HCT116 (cell line): ENCODE data around the gene ZC3HAV1. TPM values are rescaled to one million over a fixed set of nuclear protein-coding genes. Genes with fewer than 3 reads are reported as not detected.

ENCODE experiments used
- ATAC-seq: fragments of 200-7000 bp; cut with Tn5 transposase; 2 replicates; pipeline ENCODE4 v1.9.1; 2020; ENCODE audit warnings: mild to moderate bottlenecking, moderate library complexity
- BruUV-seq: library from RNA; stranded (reverse); fragments of 400-500 nt; replicated peaks from 2 replicates; lab custom pipeline; 2021; lab: Mats Ljungman, UMichigan
- CTCF ChIA-PET: fragments of 300-600 bp; sonication (Branson Sonifier 250); formaldehyde crosslinking; loops from one replicate; lab custom pipeline; 2021; ENCODE audit warnings: antibody characterized with exemption; lab: Charles Lee
- POLR2A ChIA-PET: fragments of 300-600, 350-600 bp; sonication (Branson Sonifier 250); formaldehyde crosslinking; loops from one replicate; lab custom pipeline; 2021; ENCODE audit warnings: antibody characterized with exemption; lab: Charles Lee
- RAD21 ChIA-PET, 2 experiments: fragments of 300-600 bp; sonication (Branson Sonifier 250); formaldehyde crosslinking; loops; one replicate each; lab custom pipeline; 2023; ENCODE audit warnings: low total read pairs in 2 of 2; ENCODE audit not compliant: uncharacterized antibody in 2 of 2, unreplicated experiment in 2 of 2, low non-redundant PET in 1 of 2; lab: Charles Lee
- DNase-seq: peaks from one replicate; pipeline ENCODE4 v3.0.0-alpha.2; 2010; ENCODE audit warnings: low read depth, low spot score
- H2AFZ ChIP-seq: fragments of 200-600 bp; shearing (Covaris generic), sonication (generic); 2 replicates; pipeline ENCODE4 v1.6.1; 2017; ENCODE audit warnings: low read depth, mixed run types, mixed read lengths, antibody characterized with exemption, low read length; ENCODE audit not compliant: poor library complexity, severe bottlenecking
- H3K27ac ChIP-seq: 2 replicates; pipeline ENCODE4 v1.5.1; 2012; ENCODE audit warnings: low read depth, low read length
- H3K27me3 ChIP-seq: fragments of 200-600 bp; sonication (generic); 2 replicates; pipeline ENCODE4 v1.6.1; 2016; ENCODE audit warnings: mixed run types, low read length, mixed read lengths; ENCODE audit not compliant: insufficient read depth
- H3K36me3 ChIP-seq, 2 experiments: fragments of 200-500 bp in 1 of 2; fragments of 200-600 bp in 1 of 2; sonication (Bioruptor generic) in 1 of 2; sonication (generic) in 1 of 2; 2 replicates each; pipeline versions ENCODE4 v1.5.1 to v1.6.1; 2014 to 2016; ENCODE audit warnings: low read length in 2 of 2, inconsistent platforms in 1 of 2, mixed read lengths in 1 of 2, mixed run types in 1 of 2; ENCODE audit not compliant: insufficient read depth in 2 of 2, control insufficient read depth in 1 of 2
- H3K4me1 ChIP-seq, 2 experiments: fragments of 200-600 bp in 1 of 2; sonication (generic) in 1 of 2; 2 replicates each; pipeline versions ENCODE4 v1.5.1 to v1.6.1; 2012 to 2017; ENCODE audit warnings: low read length in 2 of 2, inconsistent platforms in 1 of 2, mild to moderate bottlenecking in 1 of 2, mixed read lengths in 1 of 2, mixed run types in 1 of 2, moderate library complexity in 1 of 2; ENCODE audit not compliant: insufficient read depth in 2 of 2, control insufficient read depth in 1 of 2
- H3K4me2 ChIP-seq: fragments of 200-600 bp; sonication (generic); 2 replicates; pipeline ENCODE4 v1.6.1; 2017; ENCODE audit warnings: mixed run types, low read length, mixed read lengths
- H3K4me3 ChIP-seq, 2 experiments: fragments of 200-600 bp in 1 of 2; sonication (generic) in 1 of 2; replicated peaks in 1 of 2; 2 replicates each; pipeline ENCODE4 v1.5.1; 2011 to 2016; ENCODE audit warnings: low read length in 2 of 2, control low read depth in 1 of 2, low read depth in 1 of 2, mild to moderate bottlenecking in 1 of 2, mixed read lengths in 1 of 2, mixed run types in 1 of 2
- H3K79me2 ChIP-seq: fragments of 200-600 bp; sonication (generic); 2 replicates; pipeline ENCODE4 v1.6.1; 2017; ENCODE audit warnings: mild to moderate bottlenecking, mixed run types, low read length, moderate library complexity, mixed read lengths; ENCODE audit not compliant: insufficient read depth
- H3K9ac ChIP-seq: fragments of 200-600 bp; sonication (generic); 2 replicates; pipeline ENCODE4 v1.6.1; 2016; ENCODE audit warnings: low read length, mixed read lengths
- H3K9me2 ChIP-seq: fragments of 200-600 bp; sonication (generic), shearing (Covaris generic); 2 replicates; pipeline ENCODE4 v1.6.1; 2017; ENCODE audit warnings: mixed run types, mild to moderate bottlenecking, moderate library complexity; ENCODE audit not compliant: insufficient read depth
- H3K9me3 ChIP-seq, 2 experiments: fragments of 200-500 bp in 1 of 2; fragments of 200-600 bp in 1 of 2; sonication (Bioruptor generic) in 1 of 2; sonication (generic) in 1 of 2; 2 replicates each; pipeline ENCODE4 v1.6.1; 2014 to 2017; ENCODE audit warnings: low read length in 2 of 2, mixed read lengths in 2 of 2, inconsistent platforms in 1 of 2, low read depth in 1 of 2, mild to moderate bottlenecking in 1 of 2, mixed run types in 1 of 2, moderate library complexity in 1 of 2; ENCODE audit not compliant: control insufficient read depth in 1 of 2, insufficient read depth in 1 of 2
- H4K20me1 ChIP-seq: fragments of 200-600 bp; sonication (generic), shearing (Covaris generic); 2 replicates; pipeline ENCODE4 v1.6.1; 2017; ENCODE audit warnings: mixed run types, mild to moderate bottlenecking, moderate library complexity; ENCODE audit not compliant: insufficient read depth
- ATF3 ChIP-seq: IDR thresholded peaks from 2 replicates; pipeline ENCODE4 v1.6.1; 2012
- CTCF ChIP-seq, 3 experiments: fragments of 200-600 bp in 1 of 3; sonication (generic) in 1 of 3; IDR thresholded peaks in 2 of 3; conservative IDR thresholded peaks in 1 of 3; 2 replicates each; pipeline ENCODE4 v1.5.1; 2012 to 2017; ENCODE audit warnings: low read depth in 2 of 3, low read length in 2 of 3, antibody characterized with exemption in 1 of 3, borderline replicate concordance in 1 of 3, control low read depth in 1 of 3, mild to moderate bottlenecking in 1 of 3, mixed read lengths in 1 of 3, mixed run types in 1 of 3, moderate library complexity in 1 of 3; ENCODE audit not compliant: insufficient read depth in 1 of 3
- ELF1 ChIP-seq: IDR thresholded peaks from 2 replicates; pipeline ENCODE4 v1.6.1; 2012; ENCODE audit warnings: low read depth, borderline replicate concordance
- EZH2 ChIP-seq: fragments of 200-600 bp; sonication (generic); IDR thresholded peaks from 2 replicates; pipeline ENCODE4 v1.6.1; 2017; ENCODE audit warnings: antibody characterized with exemption, mixed run types
- EZH2phosphoT487 ChIP-seq: fragments of 200-600 bp; IDR thresholded peaks from 2 replicates; pipeline ENCODE4 v1.6.1; 2018; ENCODE audit warnings: antibody characterized with exemption, borderline replicate concordance
- JUND ChIP-seq: IDR thresholded peaks from 2 replicates; pipeline ENCODE4 v1.6.1; 2012
- MAX ChIP-seq: IDR thresholded peaks from 2 replicates; pipeline ENCODE4 v1.6.1; 2012
- POLR2A ChIP-seq: IDR thresholded peaks from 2 replicates; pipeline ENCODE4 v1.7.0; 2011; ENCODE audit warnings: borderline replicate concordance; ENCODE audit not compliant: insufficient read depth, insufficient read length; ENCODE audit errors: extremely low read depth
- POLR2AphosphoS5 ChIP-seq: IDR thresholded peaks from 2 replicates; pipeline ENCODE4 v1.6.1; 2011; ENCODE audit warnings: mild to moderate bottlenecking, low read depth, low read length, moderate library complexity
- RAD21 ChIP-seq: IDR thresholded peaks from 2 replicates; pipeline ENCODE4 v1.6.1; 2012; ENCODE audit warnings: low read depth, mild to moderate bottlenecking
- REST ChIP-seq: IDR thresholded peaks from 2 replicates; pipeline ENCODE4 v1.6.1; 2012; ENCODE audit warnings: low read depth
- SIN3A ChIP-seq: IDR thresholded peaks from 2 replicates; pipeline ENCODE4 v1.6.1; 2012; ENCODE audit warnings: low read depth
- SP1 ChIP-seq: IDR thresholded peaks from 2 replicates; pipeline ENCODE4 v1.6.1; 2012; ENCODE audit warnings: low read depth
- YY1 ChIP-seq: IDR thresholded peaks from 2 replicates; pipeline ENCODE4 v1.6.1; 2011; ENCODE audit warnings: low read length, low read depth, moderate library complexity, mild to moderate bottlenecking; ENCODE audit not compliant: insufficient replicate concordance; ENCODE audit errors: extremely low read depth
- ZFX ChIP-seq: fragments of 450-650 bp; IDR thresholded peaks from 2 replicates; pipeline ENCODE4 v1.6.1; 2017
- ZNF274 ChIP-seq: fragments of 200-500 bp; sonication (Bioruptor generic); IDR thresholded peaks from 2 replicates; pipeline ENCODE4 v1.6.1; 2014; ENCODE audit warnings: mild to moderate bottlenecking, low read depth, low read length, inconsistent platforms
- intact Hi-C: fragments of 100-400 bp; cut with micrococcal nuclease; formaldehyde crosslinking; loops from 2 replicates; pipeline ENCODE4 v1.10.0; 2022
- total RNA-seq: library from RNA; stranded (reverse); gene quantifications from one replicate; pipeline ENCODE4 v1.2.1, GENCODE V29; 2021; ENCODE audit not compliant: unreplicated experiment

Gene ZC3HAV1
- total RNA-seq, 1 experiment from 2014 or later: 23.7 TPM

- Histone ChIP-seq H3K9me2 (no peaks in the 10 kb centered on the region), H3K4me3 (no peak overlapping the region), H3K27ac (no peak overlapping the region), H3K9ac (no peak overlapping the region), H3K36me3 (no peaks in the 10 kb centered on the region), H3K4me1 (peaks cover 2 to 25% of the 10 kb centered on the region in 2 experiments; a peak in 3 of 4 replicates), H4K20me1 (no peaks in the 10 kb centered on the region), H3K27me3 (no peaks in the 10 kb centered on the region), H2AFZ (no peak overlapping the region), H3K79me2 (no peaks in the 10 kb centered on the region), H3K9me3 (no peaks in the 10 kb centered on the region), H3K4me2 (no peak overlapping the region)
- no TSS peak for BruUV-seq
- intact Hi-C loops: no loop called here
- no peak for DNase-seq
- TF ChIP-seq RAD21: no peak
- no peak for TF ChIP-seq JUND
- no peak for TF ChIP-seq POLR2AphosphoS5
- TF ChIP-seq YY1: no peak
- TF ChIP-seq ZNF274: no peak
- TF ChIP-seq ELF1: no peak
- no peak for TF ChIP-seq SIN3A
- TF ChIP-seq CTCF (IDR thresholded peaks at IDR 0.05 in 2 of 3, conservative IDR thresholded peaks at IDR 0.05 in 1 of 3; ENCODE audit: borderline replicate concordance in 1 of 3, insufficient read depth in 1 of 3, low read depth in 2 of 3, low read length in 2 of 3): no peak
- TF ChIP-seq SP1: no peak
- no peak for TF ChIP-seq ATF3
- no peak for TF ChIP-seq MAX
- TF ChIP-seq REST: no peak
- no peak for TF ChIP-seq EZH2
- TF ChIP-seq POLR2A: no peak
- TF ChIP-seq EZH2phosphoT487: no peak
- no peak for TF ChIP-seq ZFX
- ChIA-PET RAD21 (no interaction called here), CTCF (no interaction called here), POLR2A (interaction anchor here (1.0 kb wide), 1 partner anchor 14 kb away, joined by 3 read pairs; no protein-coding TSS in a partner anchor)
- no peak for ATAC-seq
Measured at GRCh38 chr7:139115104-139115503, 5.6 kb upstream of the ZC3HAV1 start.
